Esophagus (tissue), 2 donors: Measurements from ENCODE around the gene RNU1-3. TPM values are rescaled to one million over a fixed set of nuclear protein-coding genes. Genes with fewer than 3 reads are reported as not detected.
"Not testable (repeated sequence)": the region's sequence is repeated elsewhere in the genome, so short reads cannot be mapped to it uniquely, and the experiment has no call there.

Experiments
- H3K27ac ChIP-seq, 2 donors: one replicate each; pipeline ENCODE4 v1.5.1; 2013; ENCODE audit warnings: low read depth in 2 of 2, mild to moderate bottlenecking in 2 of 2, inconsistent platforms in 1 of 2, low read length in 1 of 2, moderate library complexity in 1 of 2
- H3K27me3 ChIP-seq, 2 donors: one replicate each; pipeline ENCODE4 v1.6.1; 2013; ENCODE audit warnings: low read length in 2 of 2, control low read depth in 1 of 2, mild to moderate bottlenecking in 1 of 2; ENCODE audit not compliant: insufficient read depth in 2 of 2, control insufficient read depth in 1 of 2
- H3K36me3 ChIP-seq, 2 donors: one replicate each; pipeline ENCODE4 v1.6.1; 2013; ENCODE audit warnings: low read length in 1 of 2; ENCODE audit not compliant: control insufficient read depth in 2 of 2, insufficient read depth in 2 of 2
- H3K4me1 ChIP-seq, 2 donors: one replicate each; pipeline ENCODE4 v1.6.1; 2013; ENCODE audit warnings: low read length in 1 of 2; ENCODE audit not compliant: control insufficient read depth in 2 of 2, insufficient read depth in 2 of 2
- H3K4me3 ChIP-seq, 2 donors: one replicate each; pipeline ENCODE4 v1.5.1; 2013; ENCODE audit warnings: low read length in 2 of 2, mild to moderate bottlenecking in 2 of 2, low read depth in 1 of 2, moderate library complexity in 1 of 2
- H3K9me3 ChIP-seq, 2 donors: one replicate each; pipeline ENCODE4 v1.6.1; 2013; ENCODE audit warnings: mild to moderate bottlenecking in 2 of 2, low read depth in 1 of 2, low read length in 1 of 2, moderate library complexity in 1 of 2; ENCODE audit not compliant: control insufficient read depth in 2 of 2, insufficient read depth in 1 of 2
- WGBS, 2 donors: extraction: QIAGEN DNeasy Blood & Tissue Kit; methylation state at CpG; one replicate each; pipeline ENCODE4 v1.1.7; 2013; 5-methylcytosine and 5-hydroxymethylcytosine counted together
- polyA plus RNA-seq, 2 donors: library from polyadenylated mRNA; stranded (reverse); fragments of 200-250 nt; gene quantifications; one replicate each; pipeline ENCODE4 v1.2.3, GENCODE V29; 2013
- donor health status: healthy with polysubstance abuse.
- donor health status: Bipolar disorder and iron deficiency.

RNU1-3 gene
- polyA plus RNA-seq, 2 donors, result not detected

- not testable (repeated sequence) for H3K4me3 ChIP-seq, H3K27me3 ChIP-seq, H3K27ac ChIP-seq, H3K9me3 ChIP-seq
- WGBS, 2 donors, result 90 to 93% methylated on average over 9 of the region's 9 CpGs
- peaks cover 0 to 10% of the 10 kb centered on the region in 2 donors for H3K4me1 ChIP-seq
- peaks cover 8 to 38% of the 10 kb centered on the region in 2 donors for H3K36me3 ChIP-seq
These were observed 45.0 kb downstream of the RNU1-3 start for GRCh38 chr1:16621681-16622315.

- Histone ChIP-seq H3K27me3 (no peaks in the 10 kb centered on the region), H3K4me1 (peaks cover 0 to 10% of the 10 kb centered on the region in 2 donors), H3K9me3 (no peaks in the 10 kb centered on the region), H3K36me3 (peaks cover 8 to 33% of the 10 kb centered on the region in 2 donors), H3K4me3 (no peak overlapping the region), H3K27ac (no peak overlapping the region)
- WGBS, 2 donors, result 94 to 95% methylated on average over 2 of the region's 2 CpGs
These were observed 45.5 kb downstream of the RNU1-3 start for GRCh38 chr1:16621300-16621658.

- H3K9me3 ChIP-seq, H3K27me3 ChIP-seq, H3K4me3 ChIP-seq, H3K27ac ChIP-seq: not testable (repeated sequence)
- 86 to 91% methylated on average over 21 of the region's 21 CpGs for WGBS, 2 donors
- Histone ChIP-seq H3K4me1 (peaks cover 0 to 10% of the 10 kb centered on the region in 2 donors), H3K36me3 (peaks cover 0 to 23% of the 10 kb centered on the region in 2 donors)
These were observed 46.8 kb downstream of the RNU1-3 start for GRCh38 chr1:16619803-16620501.

GRCh38 chr1:16618719-16619118, 48.0 kb downstream of the RNU1-3 start:
- peaks cover 0 to 18% of the 10 kb centered on the region in 2 donors for H3K36me3 ChIP-seq

GRCh38 chr1:16617778-16618580, 48.8 kb downstream of the RNU1-3 start:
- Histone ChIP-seq H3K27ac (no peak overlapping the region), H3K36me3 (peaks cover 0 to 18% of the 10 kb centered on the region in 2 donors), H3K4me3 (no peak overlapping the region), H3K4me1 (peaks cover 2 to 6% of the 10 kb centered on the region in 2 donors), H3K9me3 (no peaks in the 10 kb centered on the region), H3K27me3 (no peaks in the 10 kb centered on the region)
- 74 to 75% methylated on average over 7 of the region's 7 CpGs for WGBS, 2 donors

More at GRCh38 chr1:16618719-16619118, 48.0 kb downstream of the RNU1-3 start:
- H3K4me1 ChIP-seq, result peaks cover 1 to 5% of the 10 kb centered on the region in 2 donors
- H3K27ac ChIP-seq, result no peak overlapping the region
- no peak overlapping the region for H3K4me3 ChIP-seq
- WGBS, 2 donors, result 81 to 85% methylated on average over 15 of the region's 15 CpGs
- no peaks in the 10 kb centered on the region for H3K27me3 ChIP-seq
- H3K9me3 ChIP-seq, result no peaks in the 10 kb centered on the region

- no peak overlapping the region for H3K4me3 ChIP-seq
- H3K4me1 ChIP-seq, result peaks cover 2 to 6% of the 10 kb centered on the region in 2 donors
- H3K27ac ChIP-seq, result no peak overlapping the region
- 89 to 91% methylated on average over 20 of the region's 20 CpGs for whole genome bisulfite sequencing, 2 donors
- H3K36me3 ChIP-seq, result peaks cover 0 to 15% of the 10 kb centered on the region in 2 donors
- H3K27me3 ChIP-seq, result no peaks in the 10 kb centered on the region
- H3K9me3 ChIP-seq, result no peaks in the 10 kb centered on the region
These were observed 49.6 kb downstream of the RNU1-3 start for GRCh38 chr1:16617114-16617631.

Other genes with a start within 250 kb of the RNU1-3 start
- gene SPATA21, start 229.5 kb downstream of the RNU1-3 start, polyA plus RNA-seq, result under 1 TPM; 0.08 to 0.13 TPM
- 10 to 100 TPM; 26.3 to 32.5 TPM for gene NECAP2, start 226.2 kb downstream of the RNU1-3 start, polyA plus RNA-seq
- not detected for gene RNU1-1, start 152.7 kb downstream of the RNU1-3 start, polyA plus RNA-seq
- gene NBPF1, start 53.4 kb downstream of the RNU1-3 start, polyA plus RNA-seq, result 1 to 10 TPM; 3.5 to 5.4 TPM
- gene RNU1-4, start 73.6 kb upstream of the RNU1-3 start, polyA plus RNA-seq, result not detected
- not detected for gene RNU1-2, start 229.0 kb upstream of the RNU1-3 start, polyA plus RNA-seq